Lung (tissue), 12 donors: ENCODE measurements around the gene BEST1. TPM values are rescaled to one million over a fixed set of nuclear protein-coding genes. Genes with fewer than 3 reads are reported as not detected.

Source experiments
- ATAC-seq: fragments of 200-7000 bp; cut with Tn5 transposase; one replicate; pipeline ENCODE4 v1.9.1; 2020; ENCODE audit warnings: moderate number of reproducible peaks; ENCODE audit not compliant: insufficient read depth, low FRiP score
- DNase-seq, 3 donors: peaks; one replicate each; pipeline ENCODE4 v3.0.0-alpha.2; 2013 to 2017
- H3K27ac ChIP-seq, 2 donors: one replicate each; pipeline ENCODE4 v1.5.1; 2013; ENCODE audit warnings: mild to moderate bottlenecking in 2 of 2, moderate library complexity in 2 of 2, control low read depth in 1 of 2, inconsistent platforms in 1 of 2, low read depth in 1 of 2, low read length in 1 of 2
- H3K27me3 ChIP-seq, 3 donors: one replicate each; pipeline ENCODE4 v1.5.1; 2013; ENCODE audit warnings: low read length in 2 of 3; ENCODE audit not compliant: control insufficient read depth in 3 of 3, insufficient read depth in 3 of 3
- H3K36me3 ChIP-seq, 4 donors: one replicate each; pipeline ENCODE4 v1.5.1; 2013; ENCODE audit warnings: low read length in 4 of 4, mild to moderate bottlenecking in 1 of 4, moderate library complexity in 1 of 4; ENCODE audit not compliant: control insufficient read depth in 4 of 4, insufficient read depth in 4 of 4
- H3K4me1 ChIP-seq, 5 donors: one replicate each; pipeline ENCODE4 v1.5.1; 2013; ENCODE audit warnings: low read length in 5 of 5, mild to moderate bottlenecking in 2 of 5, moderate library complexity in 1 of 5; ENCODE audit not compliant: control insufficient read depth in 5 of 5, insufficient read depth in 5 of 5
- H3K4me3 ChIP-seq: one replicate; pipeline ENCODE4 v1.5.1; 2013; ENCODE audit warnings: mild to moderate bottlenecking, control low read depth, moderate library complexity
- H3K9ac ChIP-seq, 2 donors: one replicate each; pipeline ENCODE4 v1.5.1; 2013; ENCODE audit warnings: low read length in 2 of 2, control low read depth in 1 of 2; ENCODE audit not compliant: insufficient read depth in 1 of 2
- H3K9me3 ChIP-seq, 4 donors: one replicate each; pipeline ENCODE4 v1.5.1; 2013; ENCODE audit warnings: low read length in 3 of 4, mild to moderate bottlenecking in 1 of 4, moderate library complexity in 1 of 4; ENCODE audit not compliant: control insufficient read depth in 4 of 4, insufficient read depth in 3 of 4
- CTCF ChIP-seq: IDR thresholded peaks from 2 replicates; pipeline ENCODE4 v1.5.1; 2012; ENCODE audit warnings: mild to moderate bottlenecking; ENCODE audit errors: control extremely low read depth, extremely low read depth
- WGBS, 2 donors: extraction: QIAGEN DNeasy Blood & Tissue Kit; methylation state at CpG; one replicate each; pipeline ENCODE4 v1.1.7; 2013; 5-methylcytosine and 5-hydroxymethylcytosine counted together
- polyA plus RNA-seq, 2 donors: library from polyadenylated mRNA; stranded (reverse); fragments of 200-250 nt; gene quantifications; one replicate each; pipeline ENCODE4 v1.2.1, GENCODE V29; 2013
- total RNA-seq, 2 donors: library from RNA; depleted of rRNA in 1 of 2; stranded (reverse); fragments of >200 nt in 1 of 2; gene quantifications; one replicate each; pipeline ENCODE4 v1.2.1, GENCODE V29; 2014 to 2021
- donor health status: control.
- donor health status: control.
- donor health status: Bipolar disorder and iron deficiency.
- donor health status: healthy.
- donor health status: DM: yes; HTN: yes; CAD: no.

The BEST1 gene
- total and polyA plus RNA-seq, 4 donors = 4.9 to 27.3 (median 11.3) TPM

- no peak for ATAC-seq
- no peak for TF ChIP-seq CTCF
Observed at GRCh38 chr11:61930933-61931332, 19.2 kb upstream of the BEST1 start.

GRCh38 chr11:61935861-61936260 lies 14.3 kb upstream of the BEST1 start:
- DNase-seq (no peak), ATAC-seq (no peak)
- H3K4me3 ChIP-seq = no peak overlapping the region
- H3K4me1 ChIP-seq = no peaks in the 10 kb centered on the region
- H3K9me3 ChIP-seq = peaks cover 0 to 4% (median 0%) of the 10 kb centered on the region in 4 donors
- no peak overlapping the region for H3K9ac ChIP-seq
- no peak for TF ChIP-seq CTCF
- H3K27ac ChIP-seq = no peak overlapping the region
- no peaks in the 10 kb centered on the region for H3K36me3 ChIP-seq
- WGBS, 2 donors = 79 to 88% methylated on average over 2 of the region's 2 CpGs
- no peaks in the 10 kb centered on the region for H3K27me3 ChIP-seq

More at GRCh38 chr11:61930933-61931332, 19.2 kb upstream of the BEST1 start:
- WGBS, 2 donors = 84 to 89% methylated on average over 3 of the region's 3 CpGs
- Histone ChIP-seq H3K27ac (no peak overlapping the region), H3K4me1 (no peaks in the 10 kb centered on the region), H3K9ac (no peak overlapping the region), H3K27me3 (no peaks in the 10 kb centered on the region), H3K36me3 (no peaks in the 10 kb centered on the region), H3K4me3 (no peak overlapping the region), H3K9me3 (no peaks in the 10 kb centered on the region)
- no peak for DNase-seq

- Histone ChIP-seq H3K4me3 (no peak overlapping the region), H3K27ac (no peak overlapping the region), H3K9me3 (peaks cover 0 to 4% (median 0%) of the 10 kb centered on the region in 4 donors), H3K27me3 (peaks cover 0 to 10% (median 0%) of the 10 kb centered on the region in 3 donors), H3K4me1 (no peaks in the 10 kb centered on the region), H3K9ac (no peak overlapping the region), H3K36me3 (no peaks in the 10 kb centered on the region)
- no peak for TF ChIP-seq CTCF
- DNase-seq (no peak), ATAC-seq (no peak)
- 88 to 94% methylated on average over 10 of the region's 10 CpGs for WGBS, 2 donors
Observed at GRCh38 chr11:61940466-61940865, 9.7 kb upstream of the BEST1 start.

GRCh38 chr11:61945191-61945590 lies 5.0 kb upstream of the BEST1 start:
- no peak overlapping the region for H3K4me3 ChIP-seq
- DNase-seq = no peak
- no peak overlapping the region for H3K9ac ChIP-seq
- H3K36me3 ChIP-seq = no peaks in the 10 kb centered on the region
- WGBS, 2 donors = 87 to 95% methylated on average over 13 of the region's 13 CpGs
- H3K27me3 ChIP-seq = peaks cover 0 to 10% (median 0%) of the 10 kb centered on the region in 3 donors
- no peak overlapping the region for H3K27ac ChIP-seq
- peaks cover 0 to 22% (median 5%) of the 10 kb centered on the region in 5 donors for H3K4me1 ChIP-seq
- no peak for TF ChIP-seq CTCF
- no peaks in the 10 kb centered on the region for H3K9me3 ChIP-seq
- no peak for ATAC-seq
